H1 (cell line): Measurements from ENCODE around the gene RRAGB. TPM values are rescaled to one million over a fixed set of nuclear protein-coding genes. Genes with fewer than 3 reads are reported as not detected.

Source experiments
- CTCF ChIA-PET: fragments of 300-600 bp; sonication (Branson Sonifier 250); formaldehyde crosslinking; loops from one replicate; lab custom pipeline; 2021; ENCODE audit not compliant: partially characterized antibody; lab: Charles Lee
- POLR2A ChIA-PET: fragments of 300-600 bp; sonication (Branson Sonifier 250); formaldehyde crosslinking; loops from one replicate; lab custom pipeline; 2021; ENCODE audit warnings: inconsistent platforms; ENCODE audit not compliant: partially characterized antibody; lab: Charles Lee
- DNase-seq, 2 experiments: peaks; one replicate each; pipeline versions ENCODE4 v3.0.0 to v3.0.0-alpha.2; 2010 to 2022; ENCODE audit warnings: low spot score in 2 of 2, low read depth in 1 of 2, mixed read lengths in 1 of 2
- FAIRE-seq: peaks from 2 replicates; lab custom pipeline; 2011; peaks lifted over from hg19 to GRCh38; lab: Jason Lieb, UNC
- H2AFZ ChIP-seq: 2 replicates; pipeline ENCODE4 v1.8.1; 2012; ENCODE audit warnings: low read length, inconsistent platforms
- H2AK5ac ChIP-seq: 2 replicates; pipeline ENCODE4 v1.6.1; 2013; ENCODE audit warnings: low read depth, low read length
- H2BK120ac ChIP-seq: replicated peaks from 2 replicates; pipeline ENCODE3; 2013; ENCODE audit warnings: low read depth, low read length, inconsistent platforms
- H2BK12ac ChIP-seq: 2 replicates; pipeline ENCODE4 v1.6.1; 2013; ENCODE audit warnings: low read depth, low read length
- H2BK15ac ChIP-seq: 2 replicates; pipeline ENCODE4 v1.6.1; 2013; ENCODE audit warnings: low read length
- H2BK20ac ChIP-seq: 2 replicates; pipeline ENCODE4 v1.6.1; 2013; ENCODE audit warnings: low read length
- H2BK5ac ChIP-seq: 2 replicates; pipeline ENCODE4 v1.6.1; 2013; ENCODE audit warnings: low read depth, low read length
- H3K14ac ChIP-seq: 2 replicates; pipeline ENCODE4 v1.6.1; 2013; ENCODE audit warnings: inconsistent platforms; ENCODE audit not compliant: insufficient read length
- H3K18ac ChIP-seq: 2 replicates; pipeline ENCODE4 v1.6.1; 2013; ENCODE audit warnings: low read length; ENCODE audit errors: extremely low read depth
- H3K23ac ChIP-seq: 2 replicates; pipeline ENCODE4 v1.6.1; 2013; ENCODE audit warnings: inconsistent platforms; ENCODE audit not compliant: insufficient read length
- H3K23me2 ChIP-seq: 2 replicates; pipeline ENCODE4 v1.6.1; 2013; ENCODE audit warnings: low read depth, low read length
- H3K27ac ChIP-seq: 2 replicates; pipeline ENCODE4 v1.6.1; 2011; ENCODE audit warnings: low read depth, low read length, inconsistent platforms
- H3K27me3 ChIP-seq, 4 experiments: replicated peaks in 1 of 4; 1 replicate in 1 of 4; 2 replicates in 3 of 4; pipeline versions ENCODE4 v1.6.1 to v1.8.1; 2011 to 2013; ENCODE audit warnings: low read length in 3 of 4, mild to moderate bottlenecking in 3 of 4, inconsistent platforms in 2 of 4, mixed read lengths in 2 of 4, moderate library complexity in 1 of 4; ENCODE audit not compliant: control insufficient read depth in 3 of 4, insufficient read depth in 3 of 4; ENCODE audit errors: extremely low read depth in 1 of 4
- H3K36me3 ChIP-seq, 4 experiments: 2 replicates each; pipeline versions ENCODE4 v1.6.1 to v1.8.1; 2011 to 2013; ENCODE audit warnings: mild to moderate bottlenecking in 4 of 4, low read length in 3 of 4, moderate library complexity in 2 of 4, control low read depth in 1 of 4, inconsistent platforms in 1 of 4; ENCODE audit not compliant: insufficient read depth in 4 of 4, control insufficient read depth in 2 of 4
- H3K4ac ChIP-seq: replicated peaks from 2 replicates; pipeline ENCODE3; 2013; ENCODE audit warnings: low read length, low read depth, mixed read lengths, inconsistent platforms; ENCODE audit not compliant: insufficient read length
- H3K4me1 ChIP-seq, 4 experiments: replicated peaks in 1 of 4; 1 replicate in 1 of 4; 2 replicates in 3 of 4; pipeline versions ENCODE4 v1.6.1 to v1.8.1; 2011 to 2013; ENCODE audit warnings: low read length in 3 of 4, inconsistent platforms in 2 of 4, mixed read lengths in 1 of 4; ENCODE audit not compliant: insufficient read depth in 4 of 4, control insufficient read depth in 3 of 4
- H3K4me2 ChIP-seq, 2 experiments: 2 replicates each; pipeline versions ENCODE4 v1.6.1 to v1.8.1; 2011 to 2013; ENCODE audit warnings: low read depth in 2 of 2, low read length in 2 of 2, control low read depth in 1 of 2, inconsistent platforms in 1 of 2, mild to moderate bottlenecking in 1 of 2; ENCODE audit not compliant: insufficient read depth in 1 of 2
- H3K4me3 ChIP-seq, 4 experiments: fragments of 200-600, 300-600 bp in 1 of 4; sonication (generic), shearing (Covaris generic), sonication (Bioruptor Twin) in 1 of 4; 2 replicates each; pipeline versions ENCODE4 v1.5.1 to v1.8.1; 2011 to 2016; ENCODE audit warnings: low read length in 4 of 4, low read depth in 3 of 4, control low read depth in 2 of 4, inconsistent platforms in 2 of 4, mild to moderate bottlenecking in 2 of 4, mixed read lengths in 1 of 4, moderate library complexity in 1 of 4; ENCODE audit not compliant: insufficient read depth in 2 of 4; ENCODE audit errors: extremely low read depth in 1 of 4
- H3K56ac ChIP-seq: replicated peaks from 2 replicates; pipeline ENCODE3; 2013; ENCODE audit warnings: low read depth, mild to moderate bottlenecking, mixed read lengths, low read length, inconsistent platforms; ENCODE audit not compliant: insufficient read length
- H3K79me1 ChIP-seq: 2 replicates; pipeline ENCODE4 v1.6.1; 2013; ENCODE audit warnings: low read depth, low read length, control low read depth
- H3K79me2 ChIP-seq, 2 experiments: 2 replicates each; pipeline versions ENCODE4 v1.6.1 to v1.8.1; 2012 to 2013; ENCODE audit warnings: low read length in 2 of 2, mild to moderate bottlenecking in 2 of 2, inconsistent platforms in 1 of 2; ENCODE audit not compliant: insufficient read depth in 2 of 2, control insufficient read depth in 1 of 2
- H3K9ac ChIP-seq, 4 experiments: replicated peaks in 1 of 4; 1 replicate in 1 of 4; 2 replicates in 3 of 4; pipeline versions ENCODE4 v1.6.1 to v1.8.1; 2011 to 2013; ENCODE audit warnings: low read depth in 3 of 4, low read length in 3 of 4, control low read depth in 2 of 4, mild to moderate bottlenecking in 2 of 4, moderate library complexity in 2 of 4, inconsistent platforms in 1 of 4; ENCODE audit errors: extremely low read depth in 1 of 4
- H3K9me3 ChIP-seq, 2 experiments: 2 replicates each; pipeline versions ENCODE4 v1.6.1 to v1.8.1; 2012 to 2013; ENCODE audit warnings: mild to moderate bottlenecking in 2 of 2, moderate library complexity in 2 of 2, control low read depth in 1 of 2, inconsistent platforms in 1 of 2, low read depth in 1 of 2, low read length in 1 of 2, mixed read lengths in 1 of 2; ENCODE audit not compliant: insufficient read depth in 2 of 2
- H4K20me1 ChIP-seq, 2 experiments: replicated peaks in 1 of 2; 2 replicates each; pipeline versions ENCODE3 to v1.8.1; 2011 to 2013; ENCODE audit warnings: inconsistent platforms in 2 of 2, low read length in 2 of 2, mild to moderate bottlenecking in 1 of 2; ENCODE audit not compliant: insufficient read depth in 2 of 2, control insufficient read depth in 1 of 2
- H4K5ac ChIP-seq: 2 replicates; pipeline ENCODE4 v1.6.1; 2013; ENCODE audit warnings: low read length, low read depth, mixed read lengths, inconsistent platforms; ENCODE audit not compliant: insufficient read length
- H4K8ac ChIP-seq: 2 replicates; pipeline ENCODE4 v1.8.0; 2013; ENCODE audit warnings: mild to moderate bottlenecking, moderate library complexity, low read length, inconsistent platforms; ENCODE audit not compliant: insufficient read depth; ENCODE audit errors: extremely low read depth
- H4K91ac ChIP-seq: replicated peaks from 2 replicates; pipeline ENCODE3; 2013; ENCODE audit warnings: low read length, mixed read lengths, inconsistent platforms; ENCODE audit not compliant: insufficient read length
- CTCF ChIP-seq, 3 experiments: IDR thresholded peaks; 1 replicate in 2 of 3; 2 replicates in 1 of 3; pipeline versions ENCODE4 v1.5.1 to v1.6.1; 2011; ENCODE audit warnings: low read length in 3 of 3, mild to moderate bottlenecking in 3 of 3, inconsistent platforms in 2 of 3, low read depth in 1 of 3, moderate library complexity in 1 of 3; ENCODE audit not compliant: insufficient read depth in 1 of 3; ENCODE audit errors: control extremely low read depth in 1 of 3
- EGR1 ChIP-seq: IDR thresholded peaks from 2 replicates; pipeline ENCODE4 v1.6.1; 2011; ENCODE audit warnings: low read depth, low read length, borderline replicate concordance
- EZH2 ChIP-seq: fragments of 200-600 bp; sonication (generic); IDR thresholded peaks from 2 replicates; pipeline ENCODE4 v1.7.1; 2012; ENCODE audit warnings: low read depth, mild to moderate bottlenecking, moderate library complexity, low read length, inconsistent platforms; ENCODE audit not compliant: severe bottlenecking
- HDAC2 ChIP-seq, 2 experiments: fragments of 300-600 bp in 1 of 2; sonication (generic) in 1 of 2; IDR thresholded peaks; 2 replicates each; pipeline ENCODE4 v1.6.1; 2011 to 2012; ENCODE audit warnings: low read depth in 2 of 2, low read length in 2 of 2, mild to moderate bottlenecking in 2 of 2, moderate library complexity in 2 of 2, borderline replicate concordance in 1 of 2, inconsistent platforms in 1 of 2
- POLR2A ChIP-seq, 2 experiments: IDR thresholded peaks; 1 replicate in 1 of 2; 2 replicates in 1 of 2; pipeline ENCODE4 v1.6.1; 2011; ENCODE audit warnings: low read depth in 2 of 2, low read length in 2 of 2, mild to moderate bottlenecking in 2 of 2; ENCODE audit errors: control extremely low read depth in 1 of 2
- WGBS, 2 experiments: shearing (Covaris generic) in 1 of 2; methylation state at CpG; one replicate each; pipeline versions ENCODE4 v1.1.6 to v1.1.7; 2013 to 2015; ENCODE audit warnings: low lambda C conversion rate in 2 of 2, mixed read lengths in 2 of 2, inconsistent platforms in 1 of 2, low coverage in 1 of 2, missing lambda C conversion rate in 1 of 2; ENCODE audit not compliant: insufficient replicate concordance in 2 of 2, insufficient coverage in 1 of 2, insufficient read length in 1 of 2; ENCODE audit errors: extremely low coverage in 1 of 2, missing lambda C conversion rate in 1 of 2; 5-methylcytosine and 5-hydroxymethylcytosine counted together
- polyA plus RNA-seq, 7 experiments: library from polyadenylated mRNA; depleted of rRNA in 3 of 7; stranded (reverse) in 5 of 7; unstranded in 2 of 7; fragments of >200 nt in 5 of 7; fragments of 200-250 nt in 2 of 7; gene quantifications; 1 replicate in 5 of 7; 2 replicates in 1 of 7; 4 replicates in 1 of 7; pipeline versions ENCODE4 v1.2.1 to v1.2.3, GENCODE V29; 2011 to 2013; ENCODE audit warnings: missing spikeins in 2 of 7, mixed read lengths in 2 of 7
- total RNA-seq: library from RNA; stranded (reverse); fragmentation: NEBNext Ultra II Directional; extraction: Animal tissue kit (Norgen Biotek cat#: 25700); gene quantifications from 2 replicates; pipeline ENCODE4 v1.2.1, GENCODE V29; 2021

RRAGB gene
- total and polyA plus RNA-seq, 2 of the 8 experiments (the other 6 are each of a cell fraction or from before 2014, with no cell fraction given): 5.8 to 6.8 TPM

GRCh38 chrX:55759478-55759877 is 41.9 kb downstream of the RRAGB start:
- DNase-seq (no peak), FAIRE-seq (no peak)
- Histone ChIP-seq H2BK5ac (no peak overlapping the region), H4K5ac (no peak overlapping the region), H4K8ac (no peak overlapping the region), H3K79me2 (no peaks in the 10 kb centered on the region), H2BK12ac (no peak overlapping the region), H2BK120ac (no peak overlapping the region), H3K27ac (no peak overlapping the region), H3K23me2 (no peaks in the 10 kb centered on the region), H3K23ac (no peak overlapping the region), H3K27me3 (no peaks in the 10 kb centered on the region), H3K14ac (no peak overlapping the region), H3K4me2 (no peak overlapping the region), H3K36me3 (no peaks in the 10 kb centered on the region; a peak in 2 of 8 replicates), H3K4ac (no peak overlapping the region), H3K4me1 (no peaks in the 10 kb centered on the region), H4K91ac (no peak overlapping the region), H3K79me1 (no peaks in the 10 kb centered on the region), H2AK5ac (no peak overlapping the region), H3K56ac (no peak overlapping the region), H2AFZ (no peak overlapping the region), H3K9me3 (no peaks in the 10 kb centered on the region), H3K4me3 (no peak overlapping the region), H3K18ac (no peak overlapping the region), H3K9ac (no peak overlapping the region), H2BK20ac (no peak overlapping the region), H2BK15ac (no peak overlapping the region), H4K20me1 (no peaks in the 10 kb centered on the region)
- 89% methylated on average over 1 of the region's 1 CpG; no CpG with 5 or more reads in 1 of the 2 experiments for WGBS, 2 experiments
- CTCF ChIA-PET: no interaction called here
- POLR2A ChIA-PET: no interaction called here
- TF ChIP-seq EZH2: no peak
- no peak for TF ChIP-seq CTCF (IDR thresholded peaks at IDR 0.05; ENCODE audit: control extremely low read depth in 1 of 3, insufficient read depth in 1 of 3, low read depth in 1 of 3, low read length in 3 of 3)
- TF ChIP-seq POLR2A (IDR thresholded peaks at IDR 0.05; ENCODE audit: control extremely low read depth in 1 of 2, low read depth in 2 of 2, low read length in 2 of 2): no peak
- TF ChIP-seq EGR1: no peak
- no peak for TF ChIP-seq HDAC2 (IDR thresholded peaks at IDR 0.05; ENCODE audit: borderline replicate concordance in 1 of 2, low read depth in 2 of 2, low read length in 2 of 2)
